ENCODE results near the gene HACD3.
"Not testable (repeated sequence)": the region's sequence is repeated elsewhere in the genome, so short reads cannot be mapped to it uniquely, and the experiment has no call there.

Gene HACD3

GRCh38 chr15:65603559-65603958 lies 73.3 kb downstream of the HACD3 start:
- no peak for DNase-seq

- DNase-seq: peak; percentile 98
These were observed 80.8 kb downstream of the HACD3 start, which contains the start of gene INTS14 for GRCh38 chr15:65610871-65611718. Gene INTS14 (minus strand): TSS chr15:65611131. CDS start chr15:65607380, 3,751 bp downstream.

GRCh38 chr15:65611888-65612615 lies 81.8 kb downstream of the HACD3 start:
- DNase-seq: no peak

GRCh38 chr15:65612616-65612946 lies 82.3 kb downstream of the HACD3 start:
- no peak for DNase-seq

- DNase-seq: no peak
These were observed 82.9 kb downstream of the HACD3 start for GRCh38 chr15:65612949-65613744.

- DNase-seq: not testable (repeated sequence)
These were observed 85.6 kb downstream of the HACD3 start for GRCh38 chr15:65615887-65616286.

GRCh38 chr15:65618560-65619109 lies 88.4 kb downstream of the HACD3 start:
- no peak for DNase-seq

- no peak for DNase-seq
These were observed 89.5 kb downstream of the HACD3 start for GRCh38 chr15:65619626-65620290.

GRCh38 chr15:65620833-65621232 lies 90.6 kb downstream of the HACD3 start:
- DNase-seq: no peak

GRCh38 chr15:65621638-65622037 lies 91.4 kb downstream of the HACD3 start, which contains the start of gene SLC24A1:
Gene SLC24A1 (plus strand): TSS chr15:65621938. CDS start chr15:65624081, 2,143 bp downstream.
- no peak for DNase-seq

GRCh38 chr15:65623103-65623502 lies 92.8 kb downstream of the HACD3 start:
- no peak for DNase-seq

GRCh38 chr15:65626856-65627255 lies 96.6 kb downstream of the HACD3 start:
- DNase-seq: no peak

All from activated CD8-positive, alpha-beta memory T cell treated with anti-CD3 and anti-CD28 coated beads, Interleukin-2, amount 50 U/mL, for 48 hours (primary cell).